GM18858 (cell line): ENCODE results near the gene AGTPBP1.

Source experiments
- ATAC-seq: cut with Tn5 transposase; IDR thresholded peaks from one replicate; pipeline ENCODE4 v1.9.1; 2021; ENCODE audit not compliant: unreplicated experiment

Gene AGTPBP1

GRCh38 chr9:85502815-85503655 lies 238.7 kb downstream of the AGTPBP1 start:
- ATAC-seq, result no peak

GRCh38 chr9:85501882-85502281 lies 239.9 kb downstream of the AGTPBP1 start:
- ATAC-seq, result no peak

DNA sequence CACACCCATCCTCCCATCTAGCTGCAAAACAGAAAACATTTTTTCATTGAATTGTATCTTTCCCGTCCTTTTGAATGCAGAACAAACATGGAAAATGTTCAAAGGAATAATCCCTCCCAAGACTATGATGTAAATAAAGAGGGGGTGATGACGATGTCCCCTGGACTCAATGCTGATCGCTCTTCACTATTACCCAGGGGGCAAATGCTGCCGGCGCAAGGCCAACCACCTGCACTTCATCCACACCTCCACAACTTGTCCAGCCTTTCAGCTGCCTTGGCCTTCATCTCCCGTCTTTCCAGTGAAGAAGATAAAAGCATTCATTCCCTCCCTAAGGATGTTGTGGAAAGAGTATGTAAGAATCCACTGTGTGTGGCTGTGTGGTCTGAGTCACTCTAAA lies 240.3 kb downstream of the AGTPBP1 start:
- no peak for ATAC-seq
